Activated CD4-positive, alpha-beta T cell treated with anti-CD3 and anti-CD28 coated beads, Interleukin-2, Interleukin-6, amounts not matched to agents 100 ng/mL and 50 ng/mL, durations not matched to agents 16 hours and 8 hours (primary cell): Measurements from ENCODE around the gene BTBD7.
A peak's percentile ranks its signal among the peaks of the same experiment; 100 is the strongest.
"Not testable (repeated sequence)": the region's sequence is repeated elsewhere in the genome, so short reads cannot be mapped to it uniquely, and the experiment has no call there.

ENCODE experiments used
- DNase-seq: peaks from one replicate; pipeline ENCODE4 v3.0.0-alpha.2; 2020

Gene BTBD7, protein sequence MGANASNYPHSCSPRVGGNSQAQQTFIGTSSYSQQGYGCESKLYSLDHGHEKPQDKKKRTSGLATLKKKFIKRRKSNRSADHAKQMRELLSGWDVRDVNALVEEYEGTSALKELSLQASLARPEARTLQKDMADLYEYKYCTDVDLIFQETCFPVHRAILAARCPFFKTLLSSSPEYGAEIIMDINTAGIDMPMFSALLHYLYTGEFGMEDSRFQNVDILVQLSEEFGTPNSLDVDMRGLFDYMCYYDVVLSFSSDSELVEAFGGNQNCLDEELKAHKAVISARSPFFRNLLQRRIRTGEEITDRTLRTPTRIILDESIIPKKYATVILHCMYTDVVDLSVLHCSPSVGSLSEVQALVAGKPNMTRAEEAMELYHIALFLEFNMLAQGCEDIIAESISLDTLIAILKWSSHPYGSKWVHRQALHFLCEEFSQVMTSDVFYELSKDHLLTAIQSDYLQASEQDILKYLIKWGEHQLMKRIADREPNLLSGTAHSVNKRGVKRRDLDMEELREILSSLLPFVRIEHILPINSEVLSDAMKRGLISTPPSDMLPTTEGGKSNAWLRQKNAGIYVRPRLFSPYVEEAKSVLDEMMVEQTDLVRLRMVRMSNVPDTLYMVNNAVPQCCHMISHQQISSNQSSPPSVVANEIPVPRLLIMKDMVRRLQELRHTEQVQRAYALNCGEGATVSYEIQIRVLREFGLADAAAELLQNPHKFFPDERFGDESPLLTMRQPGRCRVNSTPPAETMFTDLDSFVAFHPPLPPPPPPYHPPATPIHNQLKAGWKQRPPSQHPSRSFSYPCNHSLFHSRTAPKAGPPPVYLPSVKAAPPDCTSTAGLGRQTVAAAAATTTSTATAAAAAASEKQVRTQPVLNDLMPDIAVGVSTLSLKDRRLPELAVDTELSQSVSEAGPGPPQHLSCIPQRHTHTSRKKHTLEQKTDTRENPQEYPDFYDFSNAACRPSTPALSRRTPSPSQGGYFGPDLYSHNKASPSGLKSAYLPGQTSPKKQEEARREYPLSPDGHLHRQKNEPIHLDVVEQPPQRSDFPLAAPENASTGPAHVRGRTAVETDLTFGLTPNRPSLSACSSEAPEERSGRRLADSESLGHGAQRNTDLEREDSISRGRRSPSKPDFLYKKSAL

DNA sequence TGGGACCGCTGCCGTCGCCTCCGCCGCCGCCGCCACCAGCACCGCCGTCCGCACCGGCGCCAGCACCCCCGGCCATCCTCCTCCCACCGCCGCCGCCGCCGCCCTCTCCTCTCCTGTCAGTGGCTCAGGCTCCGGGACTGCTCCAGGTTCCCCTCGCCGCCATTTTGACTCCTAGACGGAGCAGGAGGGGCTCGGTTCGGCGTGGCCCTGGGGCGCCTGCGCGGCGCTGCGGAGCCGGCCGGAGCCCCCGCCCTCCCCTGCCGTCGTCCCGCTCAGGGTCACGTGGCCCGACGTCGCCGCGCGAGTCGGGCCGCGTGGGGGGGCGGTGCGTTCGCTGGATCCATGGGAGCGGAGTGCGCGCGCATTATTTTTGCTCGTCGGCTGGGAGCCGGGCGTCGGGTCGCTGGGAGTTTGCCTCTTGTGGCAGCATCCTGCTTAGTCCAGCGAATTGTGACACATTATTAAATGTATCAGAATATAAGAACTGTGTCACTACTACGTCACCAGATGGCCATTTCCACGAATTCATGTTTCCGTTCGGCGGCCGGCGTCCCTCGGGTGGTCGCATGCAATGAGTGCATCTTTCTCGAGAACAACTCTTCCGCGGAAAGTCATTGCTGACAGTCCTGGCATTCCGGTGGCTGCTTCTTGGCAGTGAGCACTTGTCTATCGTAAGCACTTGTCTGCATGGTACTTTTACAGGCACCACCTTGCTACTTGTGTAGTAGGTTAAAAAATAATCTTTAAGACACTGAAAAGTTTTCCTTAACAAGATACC is at the start of gene BTBD7:
BTBD7 (minus strand) TSS at position 184 of the 778 bp plus-strand sequence. CDS start 36,985 bp downstream, outside the sequence.
- DNase-seq: peak; percentile 96

DNA sequence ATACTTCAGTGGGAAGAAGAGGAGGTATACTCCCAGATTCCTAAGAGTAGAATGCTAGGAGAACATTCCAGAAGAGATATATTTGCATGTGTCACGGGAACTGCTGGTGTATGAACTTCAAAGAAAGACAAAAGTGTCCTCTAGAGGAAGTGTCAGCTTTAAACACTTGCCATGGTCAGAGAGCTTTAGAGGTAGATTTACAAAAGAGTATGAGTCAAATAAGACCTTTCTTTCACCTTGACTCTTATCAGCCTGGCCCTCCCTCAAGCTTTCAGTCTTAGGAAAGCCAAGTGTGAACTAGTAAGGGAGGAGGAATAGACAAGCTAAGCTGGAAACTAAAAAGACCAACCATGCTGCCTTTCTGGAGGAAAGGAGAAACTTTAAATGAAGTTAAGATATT is 48.8 kb upstream of the BTBD7 start:
- DNase-seq: no peak

DNA sequence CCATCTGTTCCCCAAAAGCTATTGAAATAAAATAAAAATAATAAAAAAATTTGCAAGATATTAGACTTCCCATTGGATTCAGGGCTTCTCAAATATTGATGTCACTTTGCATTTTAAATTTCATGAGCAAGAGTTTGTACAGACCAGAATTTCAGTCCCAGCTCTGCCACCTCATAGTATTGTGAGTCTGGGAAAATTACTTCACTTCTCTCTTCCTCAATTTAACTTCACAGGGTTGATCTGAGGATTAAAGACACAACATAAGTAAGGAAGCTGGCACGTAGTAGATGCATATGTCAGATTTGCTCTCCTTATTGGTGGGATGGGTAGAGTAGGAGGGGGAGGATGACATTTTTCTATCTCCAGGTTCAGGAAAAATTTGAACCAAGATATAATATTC is 47.0 kb upstream of the BTBD7 start:
- DNase-seq: no peak

DNA sequence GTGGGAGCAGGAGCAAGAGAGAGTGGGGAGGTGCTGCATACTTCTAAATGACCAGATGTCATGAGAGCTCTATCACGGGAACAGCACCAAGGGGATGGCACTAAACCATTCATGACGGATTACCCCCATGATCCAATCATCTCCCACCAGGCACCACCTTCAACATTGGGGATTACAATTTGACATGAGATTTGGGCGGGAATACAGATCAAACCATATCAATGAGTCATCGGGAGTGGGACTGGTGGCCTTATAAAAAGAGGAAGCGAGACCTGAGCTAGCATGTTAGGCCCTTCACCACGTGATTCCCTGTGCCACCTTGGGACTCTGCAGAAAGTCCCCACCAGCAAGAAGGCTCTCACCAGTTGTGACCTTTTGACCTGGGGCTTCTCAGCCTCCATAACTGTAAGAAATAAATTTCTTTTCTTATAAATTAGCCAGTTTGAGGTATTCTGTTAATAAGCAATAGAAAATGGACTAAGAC is 42.9 kb upstream of the BTBD7 start:
- no peak for DNase-seq

DNA sequence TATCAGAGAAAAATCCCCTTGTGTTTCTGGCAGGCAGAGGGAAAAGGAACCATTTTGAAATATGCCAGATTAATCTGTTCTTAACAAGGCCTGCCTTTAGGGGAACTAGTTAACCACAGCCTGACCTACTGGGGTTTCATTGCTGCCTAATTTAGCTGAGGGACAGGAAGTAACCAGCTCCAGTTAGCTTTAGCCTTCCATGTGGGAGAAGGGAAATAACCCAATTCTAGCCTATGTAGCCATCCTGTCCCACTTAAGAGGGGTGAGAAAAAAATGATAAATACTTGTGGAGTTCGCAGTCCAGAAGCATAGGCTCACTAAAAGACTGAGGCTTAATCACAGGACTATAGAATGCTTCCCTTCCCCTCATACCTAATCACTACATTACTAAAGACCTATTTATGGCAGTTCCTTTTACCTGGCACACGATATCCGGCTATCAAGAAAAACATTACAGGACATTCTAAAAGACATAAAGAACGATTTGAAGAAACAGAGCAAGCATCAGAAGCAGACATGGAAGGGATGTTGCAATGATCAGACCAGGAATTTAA is 37.0 kb upstream of the BTBD7 start:
- no peak for DNase-seq

DNA sequence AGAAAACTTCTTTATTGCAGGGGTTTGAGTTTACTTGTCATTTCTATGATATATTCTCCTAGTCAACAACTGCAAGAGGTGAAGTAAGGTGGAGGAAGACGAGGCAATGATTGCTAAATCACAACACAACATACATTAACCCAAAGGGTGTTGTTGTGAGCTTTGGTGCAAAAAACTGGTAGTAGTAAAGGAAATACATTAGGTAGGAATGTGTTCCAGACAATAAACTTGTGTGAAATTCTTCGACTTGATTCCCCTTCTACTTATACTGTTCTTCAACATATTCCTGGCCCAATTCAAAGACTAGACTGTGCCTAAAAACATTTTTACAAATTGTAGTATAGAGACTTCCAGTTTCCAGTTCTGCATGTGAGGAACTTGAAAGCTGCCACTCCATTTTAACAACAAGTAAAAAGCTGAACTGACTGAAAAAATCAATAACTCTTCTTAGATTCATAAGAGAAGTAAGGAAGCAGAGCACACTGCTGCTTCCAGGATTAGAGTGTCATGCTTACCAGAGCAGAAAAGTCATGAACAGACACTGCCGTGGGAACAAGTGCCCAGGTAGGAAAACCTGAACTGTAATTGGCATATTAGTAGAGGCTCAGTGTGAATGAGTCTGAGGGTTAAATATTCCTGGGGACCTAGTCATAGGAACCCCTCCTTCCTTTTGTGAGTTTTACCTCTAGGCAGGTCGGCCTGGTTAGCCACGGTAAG is 36.3 kb upstream of the BTBD7 start:
- DNase-seq: no peak

DNA sequence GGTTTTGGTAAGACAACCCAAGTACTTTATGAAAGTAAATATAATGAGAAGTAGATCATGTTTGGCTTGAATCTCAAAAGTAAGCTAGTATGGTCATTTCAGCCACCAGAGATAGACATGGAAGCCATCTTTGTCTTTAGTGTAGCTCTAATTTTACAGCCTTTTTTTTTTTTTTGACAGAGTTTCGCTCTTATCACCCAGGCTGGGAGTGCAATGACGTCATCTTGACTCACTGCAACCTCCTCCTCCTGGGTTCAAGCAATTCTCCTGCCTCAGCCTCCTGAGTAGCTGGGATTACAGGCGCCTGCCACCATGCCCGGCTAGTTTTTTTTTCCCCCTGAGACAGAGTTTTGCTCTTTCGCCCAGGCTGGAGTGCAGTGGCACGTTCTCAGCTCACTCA is 22.0 kb upstream of the BTBD7 start:
- not testable (repeated sequence) for DNase-seq

DNA sequence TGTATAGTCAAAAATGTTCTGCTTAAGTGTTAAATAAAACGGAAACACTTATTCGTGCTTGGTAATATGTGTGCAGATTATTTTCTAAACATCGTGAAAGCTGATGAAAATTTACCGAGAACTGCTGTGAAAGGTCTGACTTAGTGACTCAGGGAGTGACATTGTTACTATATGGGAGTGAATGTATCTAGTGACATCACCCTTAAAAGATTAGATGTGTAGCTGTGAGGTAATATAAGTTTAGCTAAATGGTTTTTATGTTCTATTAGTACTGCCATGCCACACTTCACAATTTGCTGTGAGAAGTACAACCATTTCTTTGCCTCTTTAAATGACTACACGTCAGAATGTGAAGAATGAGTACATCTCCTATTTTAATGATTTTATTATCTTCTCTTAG is 15.5 kb upstream of the BTBD7 start:
- DNase-seq: no peak

DNA sequence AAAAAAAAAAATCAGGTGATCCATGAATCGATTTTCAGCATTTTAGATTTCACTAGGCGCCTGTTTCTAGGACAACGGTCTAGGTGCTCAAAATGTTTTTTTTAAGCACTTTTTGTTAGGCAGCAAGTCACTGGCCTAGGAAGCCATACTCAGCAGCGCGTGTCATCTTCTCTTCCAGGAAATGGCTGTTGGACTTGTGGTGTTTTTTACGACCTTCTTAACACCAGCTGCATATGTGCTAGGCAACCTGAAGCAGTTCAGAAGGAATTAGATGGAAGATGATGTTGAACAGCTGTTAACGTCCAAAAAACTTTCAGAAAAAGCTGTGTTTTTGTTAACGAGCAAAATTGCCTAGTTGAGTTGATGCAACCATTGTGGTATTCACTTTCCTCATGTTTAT is 15.0 kb upstream of the BTBD7 start:
- no peak for DNase-seq

DNA sequence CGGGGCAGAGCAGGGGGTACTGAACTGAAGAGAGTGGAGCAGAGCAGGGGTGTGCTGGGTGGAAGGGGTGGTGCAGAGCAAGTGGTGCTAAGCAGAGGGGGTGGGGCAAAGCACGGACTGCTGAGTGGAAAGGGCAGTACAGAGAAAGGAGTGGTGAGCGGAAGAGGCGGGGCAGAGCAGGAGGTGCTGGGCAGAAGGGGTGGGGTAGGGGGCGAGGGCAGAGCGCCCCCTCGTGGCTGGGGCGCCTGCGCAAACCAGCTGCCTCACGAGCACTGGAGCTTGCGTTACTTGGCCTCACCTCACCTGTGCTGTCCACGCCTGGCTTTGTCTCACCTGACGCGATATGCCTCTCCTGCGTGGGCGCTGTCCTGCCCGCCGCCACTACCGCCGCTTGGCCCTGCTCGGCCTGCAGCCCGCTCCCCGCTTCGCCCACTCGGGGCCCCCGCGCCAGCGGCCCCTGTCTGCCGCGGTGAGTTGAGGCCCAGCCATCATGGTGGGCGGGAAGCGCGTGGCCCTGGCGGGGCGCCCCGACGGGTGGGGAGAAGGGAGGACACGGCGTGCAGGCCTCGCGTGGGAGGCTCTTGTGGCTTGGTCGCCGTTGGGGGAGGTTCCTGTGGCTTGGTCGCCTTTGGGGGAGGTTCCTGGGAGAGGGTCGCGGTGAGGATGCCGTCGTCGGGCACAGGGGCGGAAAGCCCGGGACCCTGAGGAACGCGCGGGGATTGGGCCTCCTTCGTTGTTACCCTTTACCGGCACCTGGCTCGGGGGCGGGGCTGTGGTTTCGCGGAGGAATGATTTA is 14.3 kb upstream of the BTBD7 start, which contains the start of gene COX8C:
COX8C (plus strand) TSS at position 257 of the 796 bp plus-strand sequence; CDS start at position 344, 87 bp downstream.
- DNase-seq: no peak

DNA sequence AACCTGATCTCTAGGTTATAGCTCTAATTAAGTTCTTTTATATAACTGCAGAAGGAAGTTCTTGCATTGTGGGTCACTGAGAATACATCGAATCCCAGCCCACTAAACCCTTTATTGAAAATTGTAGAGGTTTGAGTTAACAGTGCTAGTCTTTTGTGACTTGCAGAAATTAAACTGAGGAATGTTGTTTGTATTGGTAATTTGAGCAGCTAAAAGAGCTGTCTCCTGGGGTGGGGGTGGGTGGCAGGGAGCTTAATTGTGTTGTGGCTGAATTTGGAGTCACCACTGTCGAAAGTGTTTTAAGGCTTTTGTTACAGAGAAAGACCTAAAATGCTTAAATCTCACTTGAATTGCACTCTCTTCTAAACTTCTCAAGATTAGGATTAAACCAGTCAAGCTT is 11.0 kb upstream of the BTBD7 start:
- DNase-seq: no peak

DNA sequence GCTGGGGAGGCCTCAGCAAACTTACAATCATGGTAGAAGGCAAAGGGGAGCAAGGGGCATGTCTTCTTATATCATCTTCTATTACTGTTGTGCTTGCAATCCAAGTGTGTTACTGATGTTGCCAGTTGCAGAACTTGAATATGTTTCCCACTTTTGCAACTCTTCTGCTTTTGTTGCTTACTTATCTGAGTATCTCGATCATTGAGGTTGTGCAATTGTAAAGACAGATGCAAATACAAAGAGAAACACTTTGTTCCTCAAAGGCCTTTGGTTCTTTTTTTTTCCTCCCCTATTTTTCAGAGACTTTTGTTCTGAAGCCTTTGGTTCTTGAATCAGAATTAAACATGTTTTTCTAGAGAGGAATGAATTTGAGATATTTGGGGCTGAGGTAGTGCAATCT is 10.4 kb upstream of the BTBD7 start:
- no peak for DNase-seq

DNA sequence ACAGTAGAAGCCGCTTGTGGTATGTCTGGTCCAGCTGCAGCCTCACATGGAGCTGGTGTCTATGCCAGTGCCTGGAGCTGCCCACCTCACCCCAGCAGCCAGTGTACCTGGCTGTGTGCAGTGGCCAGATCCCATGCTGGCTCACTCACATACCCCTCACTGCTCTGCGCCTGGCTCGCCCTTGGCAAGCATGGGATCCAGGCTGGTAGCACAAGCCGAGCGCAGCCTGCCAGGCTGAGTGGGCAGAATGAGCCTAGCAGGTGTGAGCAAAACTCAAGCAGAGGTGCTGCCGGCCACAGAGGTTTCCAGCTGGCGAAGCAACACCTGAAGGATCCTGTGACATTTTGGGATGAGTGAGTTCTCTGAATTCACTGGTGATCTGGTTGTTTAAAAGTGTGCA is 5.0 kb upstream of the BTBD7 start:
- DNase-seq: no peak

DNA sequence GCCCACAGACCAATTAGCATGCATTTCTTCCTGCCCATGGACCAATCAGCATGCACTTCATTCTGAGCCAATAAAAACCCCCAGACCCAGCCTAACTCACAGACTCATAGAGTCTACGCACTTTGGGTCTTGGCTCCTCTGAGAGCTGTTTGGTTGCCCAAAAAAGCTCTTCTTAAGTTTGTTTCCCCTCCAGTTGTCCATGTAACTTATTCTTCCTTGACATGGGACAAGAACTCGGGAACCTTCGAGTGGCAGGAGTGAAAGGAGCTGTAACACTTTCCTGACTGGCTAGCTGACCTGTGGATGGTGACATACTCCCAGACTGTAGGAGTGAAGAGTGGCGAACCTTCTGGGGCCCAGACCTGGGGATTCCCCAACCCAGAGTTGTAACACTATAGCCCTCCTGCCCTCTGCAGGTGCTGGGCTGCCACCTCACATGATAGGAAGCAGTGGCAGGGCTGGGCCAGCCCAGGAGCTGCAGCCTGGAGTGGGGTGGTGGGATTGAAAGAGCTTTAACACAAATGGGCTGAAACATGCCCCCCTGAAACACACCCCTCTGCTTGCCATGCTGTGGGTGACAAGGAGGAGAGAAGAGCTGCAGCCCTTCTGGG is 4.4 kb upstream of the BTBD7 start:
- DNase-seq: peak; percentile 15

DNA sequence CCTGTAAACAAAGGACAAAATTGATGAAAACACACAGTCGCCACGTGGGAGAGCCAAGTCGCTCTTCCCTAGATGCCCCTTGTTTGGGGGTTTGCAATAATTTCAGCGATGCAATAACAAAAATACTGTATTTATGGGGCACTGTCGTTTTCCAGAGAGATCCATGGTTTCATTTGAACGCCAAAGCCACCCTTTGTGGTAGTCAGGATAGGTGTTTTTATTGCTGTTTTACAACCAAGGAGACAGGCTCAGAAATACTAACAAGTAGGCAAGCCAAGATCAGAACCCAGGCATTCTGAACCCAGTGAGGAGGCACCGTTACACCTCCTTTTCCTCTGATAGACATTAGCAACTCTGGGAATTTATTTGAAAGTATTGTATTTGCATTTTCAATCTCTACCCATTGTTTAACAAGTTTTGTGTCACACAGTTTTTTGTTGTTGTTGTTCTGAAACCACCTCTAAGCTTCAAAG is 831 bp upstream of the BTBD7 start:
- DNase-seq: peak; percentile 6

DNA sequence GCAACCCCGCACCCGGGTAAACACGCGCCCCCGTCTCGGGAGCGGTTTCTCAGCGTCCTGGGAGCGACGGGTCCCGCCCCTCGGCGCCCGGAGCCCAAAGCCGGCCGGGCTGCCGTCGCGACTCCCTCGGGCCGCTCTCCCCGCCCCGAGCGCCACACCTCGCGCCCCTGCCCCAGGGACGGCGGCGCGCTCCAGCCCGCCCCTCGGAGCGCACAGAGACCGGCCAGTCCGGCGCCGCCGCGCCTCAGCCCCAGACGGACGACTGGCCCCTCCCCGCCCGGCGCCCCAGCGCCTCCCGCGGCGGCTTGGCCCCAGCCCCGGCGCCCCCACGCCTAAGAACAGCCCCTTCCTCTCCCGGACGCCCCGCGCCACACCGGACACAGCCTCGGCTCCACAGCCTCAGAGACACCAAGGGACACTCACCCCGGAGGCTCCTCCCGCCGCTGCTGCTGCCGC is 411 bp downstream of the BTBD7 start:
- peak; percentile 48 for DNase-seq

DNA sequence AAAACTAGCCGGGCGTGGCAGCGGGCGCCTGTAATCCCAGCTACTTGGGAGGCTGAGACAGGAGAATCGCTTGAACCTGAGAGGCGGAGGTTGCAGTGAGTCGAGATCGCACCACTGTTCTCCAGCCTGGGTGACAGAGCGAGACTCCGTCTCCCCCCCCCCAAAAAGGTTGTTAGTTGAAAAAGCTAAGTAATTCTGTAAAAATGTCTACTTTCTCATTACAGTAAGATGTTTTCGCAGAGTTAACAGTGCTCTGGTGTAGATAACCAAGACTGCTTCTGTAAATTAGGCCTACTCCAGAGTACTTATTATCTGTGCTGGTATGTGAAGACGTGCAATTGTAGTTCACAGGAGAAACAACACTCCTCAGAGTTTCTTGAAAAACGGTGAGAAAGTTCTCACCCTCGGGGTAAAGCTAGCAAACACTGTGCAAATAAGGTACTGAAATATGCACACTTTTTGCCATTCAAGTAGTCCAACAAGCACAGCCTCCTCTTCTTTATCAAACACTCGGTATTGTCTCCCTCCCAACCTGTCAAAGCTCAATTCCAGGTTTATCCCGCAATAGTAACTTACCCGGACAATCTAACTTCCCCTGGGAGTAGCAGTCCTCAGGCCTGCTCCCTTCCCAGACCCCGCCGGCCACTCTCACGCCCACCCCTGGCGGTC is 974 bp downstream of the BTBD7 start:
- DNase-seq: no peak

DNA sequence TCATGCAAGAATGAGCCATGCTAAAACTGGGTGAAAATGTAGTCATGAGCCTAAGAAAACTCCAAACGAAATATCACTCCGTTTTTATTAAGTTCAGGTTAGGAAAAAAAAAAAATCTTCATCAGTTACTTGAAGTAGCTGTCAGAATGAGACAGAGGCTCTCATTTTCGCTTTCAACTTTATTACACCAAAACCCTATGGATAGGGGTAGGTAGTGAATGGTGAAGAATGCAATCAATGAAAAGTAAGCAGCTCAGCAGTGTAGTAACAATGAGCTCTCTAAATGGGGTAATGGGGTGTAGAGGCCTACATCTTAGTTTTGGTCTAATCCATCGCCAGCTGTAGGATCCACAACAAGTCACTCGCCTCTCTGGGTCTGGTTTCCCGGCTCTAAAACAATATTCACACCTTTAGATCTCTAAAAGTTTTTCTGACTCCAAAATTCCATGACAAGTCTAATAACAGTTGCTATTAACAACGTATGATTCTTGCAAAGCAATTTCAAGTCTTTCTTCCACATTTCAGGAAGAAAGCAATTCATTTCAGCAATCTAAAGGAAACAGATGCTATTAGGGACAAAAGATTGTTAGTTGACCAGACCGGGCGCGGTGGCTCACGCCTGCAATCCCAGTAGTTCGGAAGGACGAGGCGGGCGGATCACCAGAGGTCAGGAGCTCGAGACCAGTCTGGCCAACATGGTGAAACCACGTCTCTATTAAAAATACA is 1.7 kb downstream of the BTBD7 start:
- DNase-seq: peak; percentile 37
